DOHH2 (cell line): ENCODE results near the gene SF3A1.

Experiments used
- H3F3A ChIP-seq: fragments of 200-600 bp; sonication (generic), shearing (Covaris generic); 2 replicates; pipeline ENCODE4 v1.6.0; 2016; ENCODE audit warnings: antibody characterized with exemption, mild to moderate bottlenecking; ENCODE audit not compliant: control insufficient read depth, insufficient read depth
- H3K27ac ChIP-seq: fragments of 200-600 bp; sonication (generic); 2 replicates; pipeline ENCODE4 v1.5.1; 2014; ENCODE audit warnings: low read depth, mild to moderate bottlenecking, low read length, moderate library complexity
- H3K27me3 ChIP-seq: fragments of 200-600 bp; sonication (generic); 2 replicates; pipeline ENCODE4 v1.6.1; 2014; ENCODE audit warnings: mild to moderate bottlenecking, low read length, mixed read lengths; ENCODE audit not compliant: control insufficient read depth
- H3K36me3 ChIP-seq: fragments of 200-600 bp; sonication (generic); 2 replicates; pipeline ENCODE4 v1.6.1; 2014; ENCODE audit warnings: mild to moderate bottlenecking, low read length, moderate library complexity, mixed read lengths; ENCODE audit not compliant: control insufficient read depth
- H3K4me1 ChIP-seq: fragments of 200-600 bp; sonication (generic); 2 replicates; pipeline ENCODE4 v1.6.1; 2014; ENCODE audit warnings: mild to moderate bottlenecking, low read length, mixed read lengths; ENCODE audit not compliant: control insufficient read depth
- H3K4me2 ChIP-seq: fragments of 200-600 bp; sonication (generic); 2 replicates; pipeline ENCODE4 v1.6.0; 2014; ENCODE audit warnings: mild to moderate bottlenecking, low read length, moderate library complexity
- H3K4me3 ChIP-seq: fragments of 200-600 bp; sonication (generic); 2 replicates; pipeline ENCODE4 v1.5.1; 2014; ENCODE audit warnings: mild to moderate bottlenecking, low read length, mixed read lengths
- H3K79me2 ChIP-seq: fragments of 200-600 bp; sonication (generic); 2 replicates; pipeline ENCODE4 v1.6.1; 2014; ENCODE audit warnings: mild to moderate bottlenecking, low read length, mixed read lengths; ENCODE audit not compliant: control insufficient read depth
- H3K9me2 ChIP-seq: fragments of 200-600 bp; sonication (generic); replicated peaks from 2 replicates; pipeline ENCODE4 v1.6.1; 2014; ENCODE audit warnings: mild to moderate bottlenecking, low read length, mixed read lengths; ENCODE audit not compliant: control insufficient read depth
- H3K9me3 ChIP-seq: fragments of 200-600 bp; sonication (generic); 2 replicates; pipeline ENCODE4 v1.6.1; 2014; ENCODE audit warnings: antibody characterized with exemption, low read length, mixed read lengths; ENCODE audit not compliant: control insufficient read depth, insufficient read depth
- H4K20me1 ChIP-seq: fragments of 200-600 bp; sonication (generic); 2 replicates; pipeline ENCODE4 v1.6.0; 2014; ENCODE audit warnings: low read depth, mild to moderate bottlenecking, antibody characterized with exemption, low read length, moderate library complexity; ENCODE audit not compliant: control insufficient read depth, insufficient read depth
- CTCF ChIP-seq: fragments of 200-600 bp; sonication (generic); IDR thresholded peaks from one replicate; pipeline ENCODE4 v1.5.1; 2014; ENCODE audit warnings: antibody characterized with exemption, mild to moderate bottlenecking, low read depth, low read length; ENCODE audit not compliant: poor library complexity, severe bottlenecking
- EZH2phosphoT487 ChIP-seq: fragments of 200-600 bp; sonication (generic); IDR thresholded peaks from 2 replicates; pipeline ENCODE4 v1.6.1; 2017; ENCODE audit warnings: borderline replicate concordance, mild to moderate bottlenecking, antibody characterized with exemption, low read length, moderate library complexity, mixed read lengths

SF3A1 gene

DNA sequence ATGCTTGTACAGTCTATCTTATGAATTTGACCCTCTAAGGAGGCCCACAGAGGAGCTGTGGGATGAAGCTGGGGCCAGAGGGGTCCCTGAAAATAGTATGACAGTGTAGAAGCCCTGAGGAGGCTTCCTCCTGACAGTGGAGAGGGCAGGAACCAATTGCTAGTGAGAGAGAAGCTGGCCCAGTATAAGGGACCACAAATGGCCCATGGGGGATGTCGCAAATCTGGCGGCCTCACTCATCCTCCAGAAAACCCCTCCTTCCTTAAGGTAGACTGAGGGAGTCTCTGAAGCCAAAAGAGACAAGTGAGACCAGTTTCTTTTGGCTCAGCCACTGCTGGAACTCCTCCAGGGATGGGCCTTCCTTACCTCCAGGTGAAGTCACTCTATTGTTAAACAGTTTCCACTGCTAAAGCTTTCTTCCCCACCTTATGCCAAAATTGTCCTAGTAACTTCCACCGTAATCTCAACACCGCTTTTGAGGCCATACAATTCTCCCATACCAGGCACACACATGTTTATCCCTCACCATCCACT, 49.6 kb downstream of the SF3A1 start:
- Histone ChIP-seq H3K27me3 (no peaks in the 10 kb centered on the region), H3K4me3 (peak overlapping the region; percentile 69), H3K36me3 (peaks cover 6% of the 10 kb centered on the region), H3K4me2 (peak overlapping the region; percentile 98), H4K20me1 (no peaks in the 10 kb centered on the region), H3F3A (peaks cover 19% of the 10 kb centered on the region), H3K79me2 (peaks cover 6% of the 10 kb centered on the region), H3K4me1 (peaks cover 60% of the 10 kb centered on the region), H3K27ac (peak overlapping the region; percentile 73; the same call in 1 of the 2 replicates), H3K9me2 (no peaks in the 10 kb centered on the region), H3K9me3 (no peaks in the 10 kb centered on the region)
- TF ChIP-seq EZH2phosphoT487 = no peak
- no peak for TF ChIP-seq CTCF

DNA sequence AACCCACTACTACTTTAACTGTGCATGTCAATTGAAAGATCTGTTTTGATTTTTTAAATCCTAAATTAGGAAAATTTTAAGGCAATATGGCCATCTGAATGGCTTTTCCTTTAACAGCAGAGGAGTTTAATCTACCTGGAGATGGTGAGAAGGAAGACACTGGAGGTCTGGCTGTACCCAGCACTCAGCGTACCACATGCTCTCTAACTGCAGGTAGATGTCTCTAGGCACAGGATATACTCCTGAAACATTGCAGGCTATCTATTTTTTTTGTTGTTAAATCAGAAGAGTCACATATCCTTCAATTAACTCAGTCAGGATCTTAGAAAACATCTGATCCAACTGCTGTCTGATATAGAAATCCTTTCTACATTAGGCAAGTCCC, 50.1 kb downstream of the SF3A1 start:
- no peaks in the 10 kb centered on the region for H3K27me3 ChIP-seq
- peak overlapping the region; percentile 98 for H3K4me2 ChIP-seq
- H3K79me2 ChIP-seq = peaks cover 6% of the 10 kb centered on the region
- H3K4me1 ChIP-seq = peaks cover 64% of the 10 kb centered on the region
- no peaks in the 10 kb centered on the region for H3K9me2 ChIP-seq
- no peaks in the 10 kb centered on the region for H4K20me1 ChIP-seq
- H3K36me3 ChIP-seq = peaks cover 9% of the 10 kb centered on the region
- H3F3A ChIP-seq = peaks cover 19% of the 10 kb centered on the region
- TF ChIP-seq EZH2phosphoT487 = no peak
- no peak for TF ChIP-seq CTCF
- peak overlapping the region; percentile 73 for H3K27ac ChIP-seq
- H3K4me3 ChIP-seq = peak overlapping the region; percentile 69
- no peaks in the 10 kb centered on the region for H3K9me3 ChIP-seq

DNA sequence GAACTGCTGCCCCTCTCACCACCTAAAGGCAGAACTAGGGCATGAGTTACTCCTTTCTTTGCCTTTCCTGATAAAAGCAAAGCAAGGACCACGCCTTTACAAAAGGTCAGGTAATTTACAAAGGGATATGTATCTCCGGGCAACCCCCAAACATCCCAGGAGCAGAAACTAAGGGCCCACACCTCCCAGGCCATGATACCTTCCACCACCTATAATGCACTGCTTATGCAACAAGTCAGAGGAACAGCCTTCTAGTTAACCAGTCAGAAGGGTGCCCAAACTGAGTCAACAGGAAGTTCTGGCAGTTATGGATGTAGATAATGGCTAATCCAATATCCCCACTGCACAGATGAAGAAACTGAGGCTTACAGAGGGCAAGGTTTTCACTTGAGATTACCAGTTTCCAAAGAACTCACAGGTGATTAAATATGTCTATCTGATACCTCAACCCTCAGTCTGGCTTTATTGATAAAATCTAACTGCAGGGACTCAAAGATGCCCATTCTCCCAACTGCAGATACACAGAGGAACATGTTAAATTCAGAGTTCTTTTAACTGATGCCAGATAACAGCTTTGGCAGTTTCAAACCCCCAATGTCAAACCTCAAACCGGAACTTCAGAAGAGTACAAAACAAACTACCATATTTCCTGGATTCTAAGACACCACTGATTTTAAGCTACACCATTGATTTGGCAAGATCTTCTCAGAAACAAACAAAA, 50.6 kb downstream of the SF3A1 start:
- peaks cover 6% of the 10 kb centered on the region for H3K79me2 ChIP-seq
- H3K4me2 ChIP-seq = peak overlapping the region; percentile 98
- no peaks in the 10 kb centered on the region for H3K9me2 ChIP-seq
- H3K4me1 ChIP-seq = peaks cover 70% of the 10 kb centered on the region
- H3K36me3 ChIP-seq = peaks cover 12% of the 10 kb centered on the region
- peak overlapping the region; percentile 69 for H3K4me3 ChIP-seq
- peak overlapping the region; percentile 73 for H3K27ac ChIP-seq
- H4K20me1 ChIP-seq = no peaks in the 10 kb centered on the region
- no peaks in the 10 kb centered on the region for H3K9me3 ChIP-seq
- TF ChIP-seq CTCF (no peak), EZH2phosphoT487 (no peak)
- no peaks in the 10 kb centered on the region for H3K27me3 ChIP-seq
- peaks cover 19% of the 10 kb centered on the region for H3F3A ChIP-seq
